ENCODE measurements around the gene KCNMB4.

The KCNMB4 gene

DNA sequence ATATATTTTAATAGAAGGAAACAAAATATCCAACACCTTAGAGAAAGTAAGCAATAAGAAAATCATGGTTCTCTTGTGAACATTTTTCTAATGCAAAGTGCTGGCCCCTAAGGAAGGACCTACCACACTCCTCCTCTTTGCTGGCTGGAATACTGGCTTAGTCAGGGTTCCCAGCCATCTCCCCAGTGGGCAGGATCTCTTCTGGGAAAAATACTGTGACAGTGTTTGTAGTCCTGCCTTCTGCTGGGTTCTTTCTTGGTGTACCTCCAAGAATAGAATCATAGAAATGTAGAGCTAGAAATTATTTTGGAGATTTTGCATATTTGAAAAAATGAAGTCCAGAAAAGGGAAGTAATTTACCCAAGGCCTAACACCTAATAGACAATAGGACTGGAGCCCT is 31.9 kb downstream of the KCNMB4 start:
- Mint-ChIP-seq H3K27me3 (ENCODE audit: low read depth) (no peaks in the 10 kb centered on the region), H3K4me1 (ENCODE audit: low read depth) (no peaks in the 10 kb centered on the region), H3K27ac (no peak overlapping the region), H3K4me3 (no peak overlapping the region), H3K9me3 (no peaks in the 10 kb centered on the region), H3K36me3 (ENCODE audit: low read depth) (no peaks in the 10 kb centered on the region)

DNA sequence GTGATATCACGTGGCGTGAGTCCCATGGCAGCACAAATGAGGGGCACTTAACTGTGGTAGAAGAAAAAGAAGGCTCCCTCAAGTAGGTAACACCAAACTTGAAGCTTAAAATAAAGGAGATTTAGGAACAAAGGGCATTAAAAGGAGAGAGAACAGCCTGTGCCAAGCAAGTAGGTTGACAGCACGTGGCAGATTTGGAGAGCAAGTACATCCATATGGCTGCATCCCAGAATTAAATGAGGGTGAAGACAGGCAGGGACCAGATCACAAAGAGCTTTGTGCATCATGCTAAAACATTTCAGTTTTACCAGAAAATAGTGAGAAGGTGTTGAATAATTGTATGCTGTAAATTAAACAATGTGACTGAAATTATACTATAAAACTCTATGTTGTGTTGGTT is 32.8 kb downstream of the KCNMB4 start:
- H3K36me3 Mint-ChIP-seq (ENCODE audit: low read depth) = no peaks in the 10 kb centered on the region
- H3K27ac Mint-ChIP-seq = no peak overlapping the region
- H3K9me3 Mint-ChIP-seq = no peaks in the 10 kb centered on the region
- no peak overlapping the region for H3K4me3 Mint-ChIP-seq
- H3K27me3 Mint-ChIP-seq (ENCODE audit: low read depth) = no peaks in the 10 kb centered on the region
- H3K4me1 Mint-ChIP-seq (ENCODE audit: low read depth) = no peaks in the 10 kb centered on the region

DNA sequence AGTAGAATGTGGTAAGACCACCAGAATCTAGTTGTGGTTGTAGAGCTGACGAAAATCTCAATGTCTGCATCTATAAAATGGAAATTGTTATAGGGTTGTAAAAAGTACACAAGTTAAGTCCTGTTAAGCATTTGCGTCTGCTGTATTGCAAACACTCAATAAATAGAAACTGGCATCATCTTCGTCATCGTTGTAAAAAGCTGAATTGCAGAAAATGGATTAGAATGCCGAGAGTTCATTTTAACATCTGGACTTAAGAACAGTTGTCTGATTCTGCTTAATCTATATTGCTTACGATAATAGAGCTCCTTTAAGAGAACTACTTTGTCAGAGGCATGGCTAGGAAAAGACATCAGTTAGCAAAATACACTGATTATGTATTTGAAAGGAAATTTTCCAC is 33.2 kb downstream of the KCNMB4 start:
- H3K36me3 Mint-ChIP-seq (ENCODE audit: low read depth) = no peaks in the 10 kb centered on the region
- no peaks in the 10 kb centered on the region for H3K4me1 Mint-ChIP-seq (ENCODE audit: low read depth)
- no peaks in the 10 kb centered on the region for H3K27me3 Mint-ChIP-seq (ENCODE audit: low read depth)
- no peak overlapping the region for H3K4me3 Mint-ChIP-seq
- no peaks in the 10 kb centered on the region for H3K9me3 Mint-ChIP-seq
- H3K27ac Mint-ChIP-seq = no peak overlapping the region

DNA sequence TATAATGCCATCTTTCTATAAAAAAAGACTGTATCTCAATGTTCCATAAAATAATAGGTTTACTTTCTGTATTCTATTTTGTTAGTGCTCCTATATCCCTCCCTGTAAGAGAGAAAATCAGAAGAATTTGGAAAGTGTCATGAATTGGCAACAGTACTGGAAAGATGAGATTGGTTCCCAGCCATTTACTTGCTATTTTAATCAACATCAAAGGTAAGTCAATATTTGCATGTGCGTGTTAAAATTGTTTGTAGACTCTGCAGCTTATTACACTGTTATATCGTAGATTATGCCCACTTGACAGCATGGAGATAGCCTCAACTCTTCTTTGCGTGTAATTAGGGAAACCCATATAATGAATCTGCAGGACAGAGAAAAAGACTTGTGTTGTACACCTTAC is 34.0 kb downstream of the KCNMB4 start:
- Mint-ChIP-seq H3K9me3 (no peaks in the 10 kb centered on the region), H3K27ac (no peak overlapping the region), H3K4me3 (no peak overlapping the region), H3K36me3 (ENCODE audit: low read depth) (no peaks in the 10 kb centered on the region), H3K27me3 (ENCODE audit: low read depth) (no peaks in the 10 kb centered on the region), H3K4me1 (ENCODE audit: low read depth) (no peaks in the 10 kb centered on the region)

DNA sequence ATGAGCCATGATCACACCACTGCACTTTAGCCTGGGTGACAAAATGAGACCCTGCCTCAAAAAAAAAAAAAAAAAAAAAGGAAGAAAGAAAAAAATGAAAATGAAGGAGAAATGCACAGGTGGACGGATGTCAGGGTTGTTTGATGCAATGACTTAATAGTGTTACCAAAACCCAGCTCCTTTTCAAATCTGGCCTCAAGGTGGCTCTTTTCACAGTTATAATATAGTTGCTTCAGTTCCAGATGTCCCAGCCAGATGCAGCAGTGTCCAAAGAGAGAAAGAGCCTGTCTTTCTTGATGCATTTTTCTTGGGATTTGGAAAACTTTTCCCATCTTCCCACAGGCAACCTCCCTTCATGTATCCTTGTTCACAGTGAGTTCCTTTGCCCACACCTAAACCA is 36.5 kb downstream of the KCNMB4 start:
- no peaks in the 10 kb centered on the region for H3K36me3 Mint-ChIP-seq (ENCODE audit: low read depth)
- H3K4me1 Mint-ChIP-seq (ENCODE audit: low read depth) = no peaks in the 10 kb centered on the region
- H3K9me3 Mint-ChIP-seq = no peaks in the 10 kb centered on the region
- H3K4me3 Mint-ChIP-seq = no peak overlapping the region
- H3K27ac Mint-ChIP-seq = no peak overlapping the region
- H3K27me3 Mint-ChIP-seq (ENCODE audit: low read depth) = no peaks in the 10 kb centered on the region

DNA sequence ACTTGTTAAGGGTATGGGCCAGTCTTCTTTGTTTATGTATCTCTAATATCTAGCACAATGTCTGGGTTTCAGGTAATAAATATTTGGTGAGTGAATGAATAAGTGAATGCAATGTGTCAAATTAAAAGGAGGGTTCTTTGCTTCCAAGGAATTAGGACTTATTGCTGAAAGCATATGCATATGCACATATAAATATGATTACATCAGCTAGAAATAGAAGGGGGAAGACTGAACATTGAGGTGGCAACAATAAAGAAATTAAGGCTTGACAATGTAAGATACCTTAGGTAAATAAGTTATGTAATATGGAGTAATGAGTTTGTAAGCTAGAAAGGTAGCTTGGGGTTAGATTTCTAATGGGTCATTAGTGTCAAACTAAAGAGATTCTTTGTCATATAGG is 37.7 kb downstream of the KCNMB4 start:
- Mint-ChIP-seq H3K36me3 (ENCODE audit: low read depth) (no peaks in the 10 kb centered on the region), H3K4me3 (no peak overlapping the region), H3K27ac (no peak overlapping the region), H3K4me1 (ENCODE audit: low read depth) (no peaks in the 10 kb centered on the region), H3K9me3 (no peaks in the 10 kb centered on the region), H3K27me3 (ENCODE audit: low read depth) (no peaks in the 10 kb centered on the region)

DNA sequence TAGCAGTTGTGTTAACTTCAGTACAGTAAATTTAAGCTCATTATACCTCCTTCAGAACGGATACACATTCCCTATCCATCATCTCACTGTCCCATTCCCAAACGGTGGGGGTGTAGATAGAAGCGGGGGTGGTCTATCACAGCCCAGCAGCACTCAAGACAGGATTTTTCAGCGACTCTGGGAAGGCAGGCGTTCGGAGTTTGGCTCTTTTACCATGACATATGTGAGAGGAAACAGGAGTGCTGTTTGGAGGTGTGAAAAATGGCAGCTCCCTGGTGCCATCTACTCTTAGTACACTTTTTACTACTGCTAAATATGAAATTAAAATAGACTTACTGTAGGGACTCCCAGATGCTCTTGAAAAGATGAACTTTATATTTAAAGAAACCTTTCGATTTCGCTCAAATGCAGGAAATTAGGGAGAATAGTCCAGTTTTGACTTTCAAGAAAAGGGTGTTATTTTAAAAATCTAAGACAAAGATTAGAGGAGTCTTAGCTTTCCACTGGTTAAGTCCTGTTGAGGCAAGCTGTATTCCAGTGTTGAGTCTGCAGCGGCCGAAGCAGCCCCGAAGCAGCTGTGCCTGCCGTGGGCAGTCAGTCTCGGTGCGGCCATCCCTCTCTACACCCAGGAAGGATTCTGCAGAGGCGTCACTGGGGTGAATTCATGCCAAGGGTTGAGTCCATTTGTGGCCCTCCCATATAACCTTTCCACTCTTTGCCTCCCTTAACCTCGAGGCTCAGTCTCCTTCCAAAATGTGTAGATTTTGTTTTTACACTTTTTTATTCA is 42.1 kb downstream of the KCNMB4 start:
- no peaks in the 10 kb centered on the region for H3K9me3 Mint-ChIP-seq
- H3K4me1 Mint-ChIP-seq (ENCODE audit: low read depth) = no peaks in the 10 kb centered on the region
- no peak overlapping the region for H3K27ac Mint-ChIP-seq
- no peaks in the 10 kb centered on the region for H3K36me3 Mint-ChIP-seq (ENCODE audit: low read depth)
- no peaks in the 10 kb centered on the region for H3K27me3 Mint-ChIP-seq (ENCODE audit: low read depth)
- H3K4me3 Mint-ChIP-seq = no peak overlapping the region

DNA sequence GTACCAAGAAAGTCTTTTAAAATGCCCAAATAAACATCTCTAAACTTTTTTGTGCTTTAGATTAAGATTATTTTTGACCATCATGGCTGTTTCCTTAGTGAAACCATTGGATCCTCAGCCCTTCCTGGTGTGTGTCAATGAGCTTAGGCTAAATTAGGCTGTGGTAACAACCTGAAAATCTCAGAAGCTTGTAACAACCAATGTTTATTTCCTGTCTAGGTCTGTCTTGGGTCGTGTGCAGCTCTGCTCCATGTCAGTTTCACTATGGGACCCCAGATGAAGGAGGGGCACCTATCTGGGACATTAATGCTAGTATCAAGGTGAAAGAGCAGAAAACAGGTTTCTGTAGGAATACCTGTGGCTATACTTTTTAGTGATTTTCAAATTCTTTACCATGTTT is 49.9 kb downstream of the KCNMB4 start:
- peaks cover 2% of the 10 kb centered on the region for H3K4me1 Mint-ChIP-seq (ENCODE audit: low read depth)
- H3K27me3 Mint-ChIP-seq (ENCODE audit: low read depth) = no peaks in the 10 kb centered on the region
- H3K36me3 Mint-ChIP-seq (ENCODE audit: low read depth) = no peaks in the 10 kb centered on the region
- H3K9me3 Mint-ChIP-seq = no peaks in the 10 kb centered on the region
- H3K4me3 Mint-ChIP-seq = no peak overlapping the region
- no peak overlapping the region for H3K27ac Mint-ChIP-seq

DNA sequence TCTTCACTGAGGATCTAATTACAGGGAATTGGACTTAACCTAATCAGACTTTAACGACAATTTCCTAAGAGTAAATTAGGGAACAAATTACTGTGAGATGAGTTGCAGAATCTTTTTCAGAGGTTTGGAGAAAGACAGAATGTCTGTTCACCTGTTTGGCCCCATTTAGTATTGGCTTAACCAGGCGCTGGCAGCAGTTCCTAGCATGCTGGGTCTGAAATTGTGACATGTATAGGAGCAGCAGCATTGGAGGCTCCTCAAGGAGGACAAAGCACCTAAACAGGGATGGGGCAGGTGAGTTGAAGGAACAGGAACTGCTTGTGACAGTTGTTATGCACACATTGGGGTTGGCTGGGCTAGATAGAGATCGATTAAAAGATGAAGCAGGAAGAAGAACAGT is 51.0 kb downstream of the KCNMB4 start:
- H3K4me1 Mint-ChIP-seq (ENCODE audit: low read depth) = peaks cover 2% of the 10 kb centered on the region
- H3K27ac Mint-ChIP-seq = no peak overlapping the region
- H3K27me3 Mint-ChIP-seq (ENCODE audit: low read depth) = no peaks in the 10 kb centered on the region
- no peak overlapping the region for H3K4me3 Mint-ChIP-seq
- no peaks in the 10 kb centered on the region for H3K9me3 Mint-ChIP-seq
- no peaks in the 10 kb centered on the region for H3K36me3 Mint-ChIP-seq (ENCODE audit: low read depth)

DNA sequence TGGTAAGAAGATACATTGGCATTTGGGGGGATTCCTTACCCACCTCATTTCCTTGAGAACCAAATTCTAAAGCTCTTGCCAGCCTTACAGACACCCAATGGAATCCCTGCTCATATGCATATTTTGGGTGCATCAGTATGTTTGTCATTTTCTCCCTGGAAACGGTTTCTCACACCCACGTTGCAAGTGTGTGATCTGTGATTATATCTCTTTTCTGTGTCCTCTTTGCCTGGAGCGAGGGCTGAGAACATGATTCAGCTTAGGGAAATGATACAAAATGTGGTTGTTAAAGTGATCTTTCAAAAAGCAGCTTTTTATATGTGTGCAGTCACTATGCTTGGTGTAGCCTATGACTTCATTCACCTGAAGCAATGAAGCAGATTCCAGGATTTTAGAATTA is 52.0 kb downstream of the KCNMB4 start:
- Mint-ChIP-seq H3K27ac (no peak overlapping the region), H3K9me3 (no peaks in the 10 kb centered on the region), H3K27me3 (ENCODE audit: low read depth) (no peaks in the 10 kb centered on the region), H3K4me3 (no peak overlapping the region), H3K4me1 (ENCODE audit: low read depth) (peaks cover 2% of the 10 kb centered on the region), H3K36me3 (ENCODE audit: low read depth) (no peaks in the 10 kb centered on the region)

DNA sequence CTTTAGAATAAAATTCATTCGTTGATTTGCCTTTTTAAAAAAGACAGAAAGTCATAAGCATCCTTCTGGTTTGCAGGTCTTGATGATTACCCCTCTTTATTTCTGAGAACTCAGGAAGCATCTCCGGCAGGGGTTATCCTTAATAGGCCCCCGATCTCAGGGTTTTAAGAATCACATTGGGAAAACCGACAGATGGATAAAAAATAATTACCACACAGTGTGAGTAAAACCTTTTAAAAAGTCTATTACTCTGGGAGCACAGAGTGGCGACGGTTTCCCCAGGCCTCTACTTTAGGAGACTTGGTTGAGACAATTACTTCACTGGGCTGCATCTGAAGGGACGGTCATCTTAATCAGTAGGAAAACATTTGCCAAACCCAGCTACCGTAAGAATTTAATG is 56.5 kb downstream of the KCNMB4 start:
- Mint-ChIP-seq H3K9me3 (no peaks in the 10 kb centered on the region), H3K36me3 (ENCODE audit: low read depth) (no peaks in the 10 kb centered on the region), H3K4me1 (ENCODE audit: low read depth) (no peaks in the 10 kb centered on the region), H3K4me3 (no peak overlapping the region), H3K27ac (no peak overlapping the region), H3K27me3 (ENCODE audit: low read depth) (no peaks in the 10 kb centered on the region)

DNA sequence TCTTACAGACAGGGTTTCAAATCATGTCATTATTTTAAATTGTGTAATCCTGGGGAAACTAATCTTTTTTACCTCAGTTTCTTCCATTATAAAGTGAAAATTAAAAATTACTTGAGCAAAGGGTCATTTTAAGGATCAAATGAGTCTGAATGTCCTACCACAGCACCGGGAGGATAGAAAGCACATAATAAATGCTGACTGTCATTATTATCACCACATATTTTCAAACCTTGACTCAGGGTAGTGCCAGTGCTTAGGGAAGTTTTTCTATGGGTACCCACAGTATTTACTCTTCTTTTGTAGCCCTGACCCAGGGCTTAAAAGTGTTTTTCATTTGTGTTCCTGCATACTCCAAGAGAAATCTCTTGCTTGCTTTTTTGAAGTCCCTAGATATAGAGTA is 60.5 kb downstream of the KCNMB4 start:
- no peaks in the 10 kb centered on the region for H3K27me3 Mint-ChIP-seq (ENCODE audit: low read depth)

DNA sequence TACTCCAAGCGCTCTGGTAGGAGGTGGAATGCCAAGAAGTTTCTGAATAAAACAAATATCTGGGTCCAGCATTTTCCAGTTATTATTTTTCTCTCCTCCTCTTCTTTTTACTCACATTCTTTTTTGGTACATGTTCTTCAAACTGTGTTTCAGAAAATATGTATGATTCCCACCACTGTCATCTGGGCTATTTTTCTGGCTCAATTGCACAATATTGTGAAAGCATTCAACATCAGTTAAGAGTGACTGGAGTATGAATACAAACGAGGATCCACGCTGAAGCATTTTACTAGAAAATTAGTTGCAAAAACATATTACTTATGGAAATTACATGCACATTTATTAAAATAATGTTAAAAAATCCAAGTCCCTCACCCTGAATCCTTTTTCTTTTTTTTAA is 61.5 kb downstream of the KCNMB4 start:
- no peaks in the 10 kb centered on the region for H3K9me3 Mint-ChIP-seq
- no peaks in the 10 kb centered on the region for H3K27me3 Mint-ChIP-seq (ENCODE audit: low read depth)
- H3K36me3 Mint-ChIP-seq (ENCODE audit: low read depth) = no peaks in the 10 kb centered on the region
- no peaks in the 10 kb centered on the region for H3K4me1 Mint-ChIP-seq (ENCODE audit: low read depth)
- no peak overlapping the region for H3K27ac Mint-ChIP-seq
- H3K4me3 Mint-ChIP-seq = no peak overlapping the region

More for the DNA sequence above, 60.5 kb downstream of the KCNMB4 start:
- no peaks in the 10 kb centered on the region for H3K36me3 Mint-ChIP-seq (ENCODE audit: low read depth)
- no peak overlapping the region for H3K4me3 Mint-ChIP-seq
- H3K27ac Mint-ChIP-seq = no peak overlapping the region
- H3K4me1 Mint-ChIP-seq (ENCODE audit: low read depth) = no peaks in the 10 kb centered on the region
- H3K9me3 Mint-ChIP-seq = no peaks in the 10 kb centered on the region

DNA sequence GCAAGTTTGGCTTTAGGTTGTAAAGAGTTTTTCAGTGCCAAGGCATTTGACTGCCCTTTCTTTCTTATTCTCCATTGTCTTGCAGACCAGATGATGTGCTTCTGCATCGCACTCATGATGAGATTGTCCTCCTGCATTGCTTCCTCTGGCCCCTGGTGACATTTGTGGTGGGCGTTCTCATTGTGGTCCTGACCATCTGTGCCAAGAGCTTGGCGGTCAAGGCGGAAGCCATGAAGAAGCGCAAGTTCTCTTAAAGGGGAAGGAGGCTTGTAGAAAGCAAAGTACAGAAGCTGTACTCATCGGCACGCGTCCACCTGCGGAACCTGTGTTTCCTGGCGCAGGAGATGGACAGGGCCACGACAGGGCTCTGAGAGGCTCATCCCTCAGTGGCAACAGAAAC is 64.3 kb downstream of the KCNMB4 start:
- Mint-ChIP-seq H3K27ac (no peak overlapping the region), H3K27me3 (ENCODE audit: low read depth) (no peaks in the 10 kb centered on the region), H3K36me3 (ENCODE audit: low read depth) (no peaks in the 10 kb centered on the region), H3K4me3 (no peak overlapping the region), H3K9me3 (no peaks in the 10 kb centered on the region), H3K4me1 (ENCODE audit: low read depth) (no peaks in the 10 kb centered on the region)

DNA sequence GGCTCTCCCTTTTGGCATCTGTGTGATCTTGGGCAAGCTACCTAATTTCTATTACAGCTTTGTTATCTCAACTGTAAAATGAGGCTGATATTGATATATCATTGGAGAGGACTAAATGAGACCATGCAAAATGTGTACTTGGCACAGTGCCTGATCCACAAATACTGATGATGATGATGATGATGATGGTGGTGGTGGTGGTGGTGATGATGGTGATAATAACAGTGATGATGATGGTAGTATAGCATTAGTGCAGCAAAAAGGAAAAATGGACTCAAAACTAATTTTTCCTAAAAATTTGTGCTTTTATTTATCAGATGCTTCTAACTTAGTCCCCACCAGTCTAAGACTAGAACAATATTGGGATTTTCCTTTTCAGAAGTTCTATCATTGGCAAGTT is 70.7 kb downstream of the KCNMB4 start:
- no peaks in the 10 kb centered on the region for H3K4me1 Mint-ChIP-seq (ENCODE audit: low read depth)
- no peak overlapping the region for H3K27ac Mint-ChIP-seq
- H3K36me3 Mint-ChIP-seq (ENCODE audit: low read depth) = no peaks in the 10 kb centered on the region
- no peaks in the 10 kb centered on the region for H3K27me3 Mint-ChIP-seq (ENCODE audit: low read depth)
- H3K9me3 Mint-ChIP-seq = no peaks in the 10 kb centered on the region
- H3K4me3 Mint-ChIP-seq = no peak overlapping the region
